Endothelial cell of umbilical vein (primary cell): ENCODE measurements around the gene ZC3H12A. TPM values are rescaled to one million over a fixed set of nuclear protein-coding genes. Genes with fewer than 3 reads are reported as not detected.

Experiments used
- BruUV-seq: library from RNA; stranded (reverse); fragments of 400-500 nt; replicated peaks from 2 replicates; lab custom pipeline; 2021; lab: Mats Ljungman, UMichigan
- CTCF ChIA-PET: fragments of 300-600, 350-600 bp; sonication (Branson Sonifier 250); formaldehyde crosslinking; loops from one replicate; lab custom pipeline; 2021; ENCODE audit warnings: antibody characterized with exemption, inconsistent platforms; lab: Charles Lee
- POLR2A ChIA-PET: fragments of 300-600, 350-600 bp; sonication (Branson Sonifier 250); formaldehyde crosslinking; loops from one replicate; lab custom pipeline; 2021; ENCODE audit warnings: antibody characterized with exemption, inconsistent platforms; lab: Charles Lee
- DNase-seq: peaks from one replicate; pipeline ENCODE4 v3.0.0-alpha.2; 2011; ENCODE audit warnings: low read depth, low spot score
- FAIRE-seq: peaks from 2 replicates; lab custom pipeline; 2011; peaks lifted over from hg19 to GRCh38; lab: Jason Lieb, UNC
- H2AFZ ChIP-seq: 2 replicates; pipeline ENCODE4 v1.6.0; 2012; ENCODE audit warnings: low read depth, low read length, control low read depth, inconsistent platforms
- H3K27ac ChIP-seq: 2 replicates; pipeline ENCODE4 v1.5.1; 2011; ENCODE audit warnings: low read depth, mild to moderate bottlenecking, control low read depth, low read length, moderate library complexity; ENCODE audit not compliant: insufficient read depth
- H3K27me3 ChIP-seq, 2 experiments: 2 replicates each; pipeline versions ENCODE4 v1.6.0 to v1.6.1; 2011; ENCODE audit warnings: low read length in 2 of 2, mixed read lengths in 1 of 2; ENCODE audit not compliant: control insufficient read depth in 2 of 2, insufficient read depth in 2 of 2
- H3K36me3 ChIP-seq, 2 experiments: 2 replicates in 1 of 2; 3 replicates in 1 of 2; pipeline ENCODE4 v1.5.1; 2011; ENCODE audit warnings: low read length in 2 of 2, mild to moderate bottlenecking in 1 of 2, moderate library complexity in 1 of 2; ENCODE audit not compliant: control insufficient read depth in 2 of 2, insufficient read depth in 2 of 2; ENCODE audit errors: extremely low read depth in 1 of 2
- H3K4me1 ChIP-seq: 3 replicates; pipeline ENCODE4 v1.5.1; 2011; ENCODE audit warnings: mild to moderate bottlenecking, low read length; ENCODE audit not compliant: control insufficient read depth, insufficient read depth; ENCODE audit errors: extremely low read depth
- H3K4me2 ChIP-seq: 2 replicates; pipeline ENCODE4 v1.6.1; 2011; ENCODE audit warnings: low read length, control low read depth, mixed read lengths; ENCODE audit not compliant: insufficient read depth
- H3K4me3 ChIP-seq, 3 experiments: fragments of 200-600 bp in 1 of 3; sonication (generic), shearing (Covaris generic) in 1 of 3; replicated peaks in 1 of 3; 2 replicates each; pipeline ENCODE4 v1.5.1; 2011 to 2016; ENCODE audit warnings: control low read depth in 3 of 3, low read length in 3 of 3, mild to moderate bottlenecking in 2 of 3, inconsistent platforms in 1 of 3, low read depth in 1 of 3, moderate library complexity in 1 of 3; ENCODE audit not compliant: insufficient read depth in 1 of 3
- H3K79me2 ChIP-seq: 2 replicates; pipeline ENCODE4 v1.6.0; 2012; ENCODE audit warnings: low read length, inconsistent platforms; ENCODE audit not compliant: control insufficient read depth, insufficient read depth
- H3K9ac ChIP-seq: replicated peaks from 2 replicates; pipeline ENCODE3; 2011; ENCODE audit warnings: low read length, control low read depth; ENCODE audit not compliant: insufficient read depth; ENCODE audit errors: extremely low read depth
- H3K9me1 ChIP-seq: replicated peaks from 3 replicates; pipeline ENCODE4 v1.6.0; 2011; ENCODE audit warnings: mild to moderate bottlenecking, low read length; ENCODE audit not compliant: control insufficient read depth, insufficient read depth; ENCODE audit errors: extremely low read depth
- H3K9me3 ChIP-seq: replicated peaks from 2 replicates; pipeline ENCODE4 v1.5.1; 2012; ENCODE audit warnings: low read length, inconsistent platforms; ENCODE audit not compliant: control insufficient read depth, insufficient read depth
- H4K20me1 ChIP-seq: replicated peaks from 2 replicates; pipeline ENCODE3; 2011; ENCODE audit warnings: mild to moderate bottlenecking, low read length; ENCODE audit not compliant: control insufficient read depth, insufficient read depth; ENCODE audit errors: extremely low read depth
- EZH2 ChIP-seq: IDR thresholded peaks from 2 replicates; pipeline ENCODE4 v1.6.1; 2012; ENCODE audit warnings: borderline replicate concordance, low read depth, mild to moderate bottlenecking, moderate library complexity, low read length, inconsistent platforms; ENCODE audit not compliant: severe bottlenecking
- FOS ChIP-seq: IDR thresholded peaks from 2 replicates; pipeline ENCODE4 v1.6.1; 2011; ENCODE audit warnings: mild to moderate bottlenecking, low read length, moderate library complexity, borderline replicate concordance; ENCODE audit not compliant: insufficient read depth
- GATA2 ChIP-seq: IDR thresholded peaks from 2 replicates; pipeline ENCODE4 v1.7.0; 2011; ENCODE audit warnings: low read depth, mild to moderate bottlenecking, moderate library complexity, mixed read lengths, low read length; ENCODE audit not compliant: insufficient read length, insufficient read depth
- JUN ChIP-seq: IDR thresholded peaks from 2 replicates; pipeline ENCODE4 v1.6.1; 2011; ENCODE audit warnings: borderline replicate concordance, low read depth; ENCODE audit not compliant: insufficient read length, insufficient read depth
- MYC ChIP-seq: IDR thresholded peaks from one replicate; pipeline ENCODE4 v1.6.1; 2011; ENCODE audit warnings: mild to moderate bottlenecking, low read depth, low read length
- POLR2A ChIP-seq: IDR thresholded peaks from 2 replicates; pipeline ENCODE4 v1.6.1; 2012; ENCODE audit warnings: low read depth, mild to moderate bottlenecking, control low read depth, low read length
- POLR2AphosphoS5 ChIP-seq: IDR thresholded peaks from 2 replicates; pipeline ENCODE4 v1.6.1; 2012; ENCODE audit warnings: low read depth, mild to moderate bottlenecking, control low read depth, low read length, moderate library complexity; ENCODE audit not compliant: insufficient read depth
- dilution Hi-C: fragments of 300-500 bp; cut with MboI; formaldehyde crosslinking; loops from one replicate; pipeline ENCODE4 v1.15.0; 2019; ENCODE audit warnings: low sequenced_read_pairs; ENCODE audit not compliant: extremely low pct_ligation_motif_present
- intact Hi-C: fragments of 100-400 bp; cut with micrococcal nuclease; formaldehyde crosslinking; loops from one replicate; pipeline ENCODE4 v1.10.0; 2022
- polyA plus RNA-seq, 4 experiments: library from polyadenylated mRNA; depleted of rRNA in 3 of 4; stranded (reverse) in 3 of 4; unstranded in 1 of 4; fragments of >200 nt; gene quantifications; 2 replicates each; pipeline versions ENCODE4 v1.2.1 to v1.2.3, GENCODE V29; 2011 to 2012; ENCODE audit warnings: missing spikeins in 1 of 4
- total RNA-seq: library from RNA; stranded (reverse); gene quantifications from 2 replicates; pipeline ENCODE4 v1.2.3, GENCODE V29; 2021
- TF ChIP-seq, protein P1 (sequence below), 2 donors: IDR thresholded peaks; 1 replicate in 1 of 2; 2 replicates in 1 of 2; pipeline ENCODE4 v1.5.1; 2011; ENCODE audit warnings: low read length in 2 of 2, mild to moderate bottlenecking in 2 of 2, moderate library complexity in 2 of 2, control low read depth in 1 of 2, inconsistent platforms in 1 of 2, low read depth in 1 of 2; ENCODE audit not compliant: insufficient read depth in 1 of 2; ENCODE audit errors: extremely low read depth in 1 of 2
- TF ChIP-seq, protein P2 (sequence below): IDR thresholded peaks from 2 replicates; pipeline ENCODE4 v1.6.1; 2011; ENCODE audit not compliant: insufficient read depth, insufficient read length

Gene ZC3H12A
- total and polyA plus RNA-seq, 2 donors (not counting 3 experiments of a cell fraction or from before 2014, with no cell fraction given): 6.3 to 9.4 TPM

DNA sequence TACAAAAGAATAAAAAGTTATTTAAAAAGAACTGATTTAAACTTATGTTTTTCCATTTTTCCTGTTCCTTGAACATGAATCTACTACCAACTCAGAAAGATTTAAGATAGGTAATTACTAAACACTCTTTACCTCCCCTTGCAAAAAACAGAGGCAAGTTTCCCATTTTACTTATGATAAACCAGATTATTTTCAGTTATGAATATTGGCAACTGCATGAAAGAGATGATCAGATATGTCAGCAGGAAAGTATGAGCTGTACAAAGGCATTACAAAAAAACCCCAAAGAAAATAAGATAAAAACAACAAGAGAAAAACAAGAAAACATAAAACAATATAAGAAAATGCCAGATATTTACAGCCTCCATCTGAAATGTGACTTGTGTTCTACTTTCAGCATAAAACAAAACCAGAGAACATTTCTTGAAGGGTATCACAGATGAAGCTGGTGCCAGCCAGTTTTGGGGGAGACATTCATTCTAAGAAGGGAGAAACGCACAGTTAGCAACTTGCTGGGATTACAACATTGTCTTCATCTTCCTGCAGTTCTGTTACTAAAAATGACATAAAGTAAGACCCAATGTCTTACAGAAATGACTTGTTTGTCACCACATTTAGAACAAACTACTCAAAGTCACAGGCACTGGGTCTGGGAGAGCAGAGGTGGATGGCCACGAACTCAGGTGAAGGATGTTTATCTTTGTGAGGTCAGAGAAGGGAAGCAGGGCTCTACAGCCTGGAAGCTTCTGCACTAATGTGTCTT is 19.1 kb downstream of the ZC3H12A start:
- Histone ChIP-seq H3K4me3 (no peak overlapping the region), H3K4me2 (no peak overlapping the region), H3K27ac (no peak overlapping the region), H3K79me2 (peaks cover 7% of the 10 kb centered on the region), H3K9ac (no peak overlapping the region), H3K27me3 (no peaks in the 10 kb centered on the region), H4K20me1 (no peaks in the 10 kb centered on the region), H3K36me3 (peaks cover 10 to 13% of the 10 kb centered on the region in 2 experiments), H3K9me3 (no peaks in the 10 kb centered on the region), H2AFZ (no peak overlapping the region), H3K9me1 (no peaks in the 10 kb centered on the region), H3K4me1 (no peaks in the 10 kb centered on the region)
- FAIRE-seq: peak; percentile 70
- TF ChIP-seq POLR2A: no peak
- dilution Hi-C loops: no loop called here
- CTCF ChIA-PET: no interaction called here
- POLR2A ChIA-PET: no interaction called here
- no peak for DNase-seq
- BruUV-seq: TSS peak; percentile 24
- intact Hi-C loops: no loop called here

DNA sequence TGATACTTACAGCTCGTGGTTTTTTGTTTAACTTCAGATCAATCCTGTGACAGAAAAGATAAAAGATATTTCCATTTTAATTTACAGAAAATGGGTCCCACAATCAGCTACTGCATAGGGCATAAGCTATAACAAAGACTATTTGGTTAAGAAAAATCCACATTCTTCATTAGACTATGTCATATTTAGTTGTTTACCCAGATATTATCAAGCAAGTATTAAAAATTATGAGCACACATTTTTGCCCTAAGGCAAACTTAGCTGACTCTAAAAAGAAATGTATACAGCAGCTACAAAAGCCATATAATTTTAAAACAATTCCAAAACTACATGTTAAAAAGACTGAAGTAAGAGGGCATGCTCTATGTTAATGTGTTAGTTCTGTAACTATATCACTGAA is 21.5 kb downstream of the ZC3H12A start:
- dilution Hi-C loops (no loop called here), intact Hi-C loops (no loop called here)
- no peak for DNase-seq
- no peak for FAIRE-seq
- no peak overlapping the region for H3K4me3 ChIP-seq
- H3K9me1 ChIP-seq: no peaks in the 10 kb centered on the region
- H3K79me2 ChIP-seq: peaks cover 8% of the 10 kb centered on the region
- no peaks in the 10 kb centered on the region for H4K20me1 ChIP-seq
- ChIA-PET POLR2A (interaction anchor here (0.7 kb wide), 1 partner anchor 23 kb away, joined by 8 read pairs; no protein-coding TSS in a partner anchor), CTCF (interaction anchor here (0.7 to 6.7 kb wide), 6 partner anchors 9 to 82 kb away, joined by 3 to 52 read pairs (median 4); partner anchors contain the start of gene MEAF6)
- peaks cover 10 to 21% of the 10 kb centered on the region in 2 experiments for H3K36me3 ChIP-seq
- H2AFZ ChIP-seq: no peak overlapping the region
- no peak overlapping the region for H3K9ac ChIP-seq
- no TSS peak for BruUV-seq
- TF ChIP-seq POLR2A (no peak), EZH2 (no peak), MYC (no peak), GATA2 (no peak), JUN (no peak), FOS (no peak), POLR2AphosphoS5 (no peak)
- TF ChIP-seq, protein P1, sequence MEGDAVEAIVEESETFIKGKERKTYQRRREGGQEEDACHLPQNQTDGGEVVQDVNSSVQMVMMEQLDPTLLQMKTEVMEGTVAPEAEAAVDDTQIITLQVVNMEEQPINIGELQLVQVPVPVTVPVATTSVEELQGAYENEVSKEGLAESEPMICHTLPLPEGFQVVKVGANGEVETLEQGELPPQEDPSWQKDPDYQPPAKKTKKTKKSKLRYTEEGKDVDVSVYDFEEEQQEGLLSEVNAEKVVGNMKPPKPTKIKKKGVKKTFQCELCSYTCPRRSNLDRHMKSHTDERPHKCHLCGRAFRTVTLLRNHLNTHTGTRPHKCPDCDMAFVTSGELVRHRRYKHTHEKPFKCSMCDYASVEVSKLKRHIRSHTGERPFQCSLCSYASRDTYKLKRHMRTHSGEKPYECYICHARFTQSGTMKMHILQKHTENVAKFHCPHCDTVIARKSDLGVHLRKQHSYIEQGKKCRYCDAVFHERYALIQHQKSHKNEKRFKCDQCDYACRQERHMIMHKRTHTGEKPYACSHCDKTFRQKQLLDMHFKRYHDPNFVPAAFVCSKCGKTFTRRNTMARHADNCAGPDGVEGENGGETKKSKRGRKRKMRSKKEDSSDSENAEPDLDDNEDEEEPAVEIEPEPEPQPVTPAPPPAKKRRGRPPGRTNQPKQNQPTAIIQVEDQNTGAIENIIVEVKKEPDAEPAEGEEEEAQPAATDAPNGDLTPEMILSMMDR (IDR thresholded peaks at IDR 0.05; ENCODE audit: extremely low read depth in 1 of 2, insufficient read depth in 1 of 2, low read depth in 1 of 2, low read length in 2 of 2): no peak
- TF ChIP-seq, protein P2, sequence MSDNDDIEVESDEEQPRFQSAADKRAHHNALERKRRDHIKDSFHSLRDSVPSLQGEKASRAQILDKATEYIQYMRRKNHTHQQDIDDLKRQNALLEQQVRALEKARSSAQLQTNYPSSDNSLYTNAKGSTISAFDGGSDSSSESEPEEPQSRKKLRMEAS: no peak
- H3K4me1 ChIP-seq: peaks cover 9% of the 10 kb centered on the region
- no peak overlapping the region for H3K4me2 ChIP-seq
- H3K27me3 ChIP-seq: no peaks in the 10 kb centered on the region
- H3K27ac ChIP-seq: no peak overlapping the region
- no peaks in the 10 kb centered on the region for H3K9me3 ChIP-seq
